IMR-90 (cell line): ENCODE results near the gene FRMPD4. TPM values are rescaled to one million over a fixed set of nuclear protein-coding genes. Genes with fewer than 3 reads are reported as not detected.

Experiments
- ATAC-seq: fragments of 200-7000 bp; cut with Tn5 transposase; 2 replicates; pipeline ENCODE4 v1.9.1; 2020; ENCODE audit warnings: low read depth, mild to moderate bottlenecking, moderate library complexity
- BruUV-seq: library from RNA; stranded (reverse); fragments of 400-500 nt; replicated peaks from 2 replicates; lab custom pipeline; 2021; lab: Mats Ljungman, UMichigan
- CTCF ChIA-PET: fragments of 300-600 bp; formaldehyde crosslinking; extraction: SDS; loops from one replicate; lab custom pipeline; 2021; ENCODE audit warnings: antibody characterized with exemption; lab: Yijun Ruan, JAX
- POLR2A ChIA-PET: fragments of 300-600 bp; sonication (Branson Sonifier 250); formaldehyde crosslinking; loops from one replicate; lab custom pipeline; 2022; ENCODE audit warnings: antibody characterized with exemption; ENCODE audit not compliant: unreplicated experiment; lab: Charles Lee
- DNase-seq: peaks from one replicate; pipeline ENCODE4 v3.0.0; 2013
- H2AFZ ChIP-seq: replicated peaks from 2 replicates; pipeline ENCODE3; 2013; ENCODE audit warnings: low read length, mild to moderate bottlenecking; ENCODE audit not compliant: poor library complexity
- H2AK5ac ChIP-seq: 2 replicates; pipeline ENCODE4 v1.6.1; 2013; ENCODE audit warnings: low read depth, low read length, inconsistent platforms
- H2AK9ac ChIP-seq: replicated peaks from 2 replicates; pipeline ENCODE3; 2013; ENCODE audit warnings: mild to moderate bottlenecking, low read depth, low read length, moderate library complexity; ENCODE audit not compliant: poor library complexity
- H2BK120ac ChIP-seq: 2 replicates; pipeline ENCODE4 v1.6.1; 2013; ENCODE audit warnings: low read depth, low read length, inconsistent platforms
- H2BK15ac ChIP-seq: 3 replicates; pipeline ENCODE4 v1.6.1; 2013; ENCODE audit warnings: low read depth, low read length, inconsistent platforms
- H2BK20ac ChIP-seq: 2 replicates; pipeline ENCODE4 v1.6.1; 2013; ENCODE audit warnings: low read depth, mild to moderate bottlenecking, inconsistent platforms, low read length, moderate library complexity
- H2BK5ac ChIP-seq: 2 replicates; pipeline ENCODE4 v1.6.1; 2013; ENCODE audit warnings: mild to moderate bottlenecking, low read depth, low read length, inconsistent platforms; ENCODE audit not compliant: poor library complexity, severe bottlenecking
- H3K14ac ChIP-seq: replicated peaks from 2 replicates; pipeline ENCODE4 v1.6.1; 2013; ENCODE audit warnings: low read depth, low read length, inconsistent platforms
- H3K18ac ChIP-seq: 2 replicates; pipeline ENCODE4 v1.6.1; 2013; ENCODE audit warnings: low read depth, low read length, control low read depth
- H3K23ac ChIP-seq: 2 replicates; pipeline ENCODE4 v1.6.1; 2013; ENCODE audit warnings: low read depth, low read length, inconsistent platforms
- H3K27ac ChIP-seq: 2 replicates; pipeline ENCODE4 v1.5.1; 2013; ENCODE audit warnings: mild to moderate bottlenecking, control low read depth, low read length; ENCODE audit not compliant: insufficient read depth
- H3K27me3 ChIP-seq: 2 replicates; pipeline ENCODE4 v1.6.1; 2013; ENCODE audit warnings: low read length; ENCODE audit not compliant: control insufficient read depth, insufficient read depth
- H3K36me3 ChIP-seq: 2 replicates; pipeline ENCODE4 v1.6.1; 2013; ENCODE audit warnings: low read length, mixed read lengths; ENCODE audit not compliant: control insufficient read depth, insufficient read depth
- H3K4ac ChIP-seq: 2 replicates; pipeline ENCODE4 v1.6.1; 2013; ENCODE audit warnings: low read depth, low read length, inconsistent platforms
- H3K4me1 ChIP-seq: 2 replicates; pipeline ENCODE4 v1.6.1; 2013; ENCODE audit warnings: low read length, mixed read lengths; ENCODE audit not compliant: control insufficient read depth, insufficient read depth
- H3K4me2 ChIP-seq: 2 replicates; pipeline ENCODE4 v1.6.1; 2013; ENCODE audit warnings: low read depth, mild to moderate bottlenecking, control low read depth, low read length, moderate library complexity
- H3K4me3 ChIP-seq: 2 replicates; pipeline ENCODE4 v1.5.1; 2013; ENCODE audit warnings: low read depth, mild to moderate bottlenecking, control low read depth, low read length, moderate library complexity; ENCODE audit not compliant: insufficient read depth
- H3K56ac ChIP-seq: 2 replicates; pipeline ENCODE4 v1.6.1; 2013; ENCODE audit warnings: low read length, inconsistent platforms; ENCODE audit not compliant: insufficient read depth; ENCODE audit errors: extremely low read depth
- H3K79me1 ChIP-seq, 2 experiments: 2 replicates each; pipeline ENCODE4 v1.6.1; 2013; ENCODE audit warnings: low read length in 2 of 2, inconsistent platforms in 1 of 2, low read depth in 1 of 2
- H3K9ac ChIP-seq: 2 replicates; pipeline ENCODE4 v1.6.1; 2013; ENCODE audit warnings: low read depth, low read length, control low read depth
- H3K9me1 ChIP-seq: 2 replicates; pipeline ENCODE4 v1.6.1; 2013; ENCODE audit warnings: low read length, inconsistent platforms; ENCODE audit not compliant: insufficient read depth
- H3K9me3 ChIP-seq: 2 replicates; pipeline ENCODE4 v1.6.1; 2013; ENCODE audit warnings: low read length; ENCODE audit not compliant: control insufficient read depth, insufficient read depth
- H4K20me1 ChIP-seq: 2 replicates; pipeline ENCODE4 v1.6.1; 2013; ENCODE audit warnings: low read length, inconsistent platforms; ENCODE audit not compliant: insufficient read depth
- H4K5ac ChIP-seq: 2 replicates; pipeline ENCODE4 v1.6.1; 2013; ENCODE audit warnings: mild to moderate bottlenecking, low read depth, low read length, control low read depth
- H4K8ac ChIP-seq, 2 experiments: 2 replicates each; pipeline ENCODE4 v1.6.1; 2013; ENCODE audit warnings: low read depth in 2 of 2, low read length in 2 of 2, control low read depth in 1 of 2, inconsistent platforms in 1 of 2
- H4K91ac ChIP-seq: 2 replicates; pipeline ENCODE4 v1.6.1; 2013; ENCODE audit warnings: low read depth, low read length, inconsistent platforms; ENCODE audit not compliant: insufficient read depth
- BHLHE40 ChIP-seq: fragments of 150-350 bp; IDR thresholded peaks from 2 replicates; pipeline ENCODE4 v1.6.1; 2016; ENCODE audit warnings: mild to moderate bottlenecking, low read depth, low read length
- CEBPB ChIP-seq: IDR thresholded peaks from 2 replicates; pipeline ENCODE4 v1.6.1; 2012; ENCODE audit warnings: low read depth, low read length, improper control_type of control experiment
- CHD1 ChIP-seq: IDR thresholded peaks from 2 replicates; pipeline ENCODE4 v1.6.1; 2012; ENCODE audit warnings: low read depth, low read length, improper control_type of control experiment
- CTCF ChIP-seq: conservative IDR thresholded peaks from 2 replicates; pipeline ENCODE4 v1.5.1; 2012; ENCODE audit warnings: mild to moderate bottlenecking, low read depth, low read length, improper control_type of control experiment
- ELK1 ChIP-seq: fragments of 150-350 bp; IDR thresholded peaks from 2 replicates; pipeline ENCODE4 v1.6.1; 2016; ENCODE audit warnings: low read depth, mild to moderate bottlenecking, low read length, moderate library complexity, borderline replicate concordance
- FOS ChIP-seq: fragments of 150-350 bp; IDR thresholded peaks from 2 replicates; pipeline ENCODE4 v1.6.1; 2016; ENCODE audit warnings: low read depth, low read length
- MAFK ChIP-seq: IDR thresholded peaks from 2 replicates; pipeline ENCODE4 v1.6.1; 2012; ENCODE audit warnings: low read depth, low read length, improper control_type of control experiment
- MAZ ChIP-seq: IDR thresholded peaks from 2 replicates; pipeline ENCODE4 v1.6.1; 2012; ENCODE audit warnings: low read depth, mild to moderate bottlenecking, low read length, improper control_type of control experiment, moderate library complexity, borderline replicate concordance
- MXI1 ChIP-seq: IDR thresholded peaks from 2 replicates; pipeline ENCODE4 v1.6.1; 2012; ENCODE audit warnings: low read depth, mild to moderate bottlenecking, low read length, moderate library complexity, borderline replicate concordance
- NFE2L2 ChIP-seq: fragments of 150-350 bp; IDR thresholded peaks from 2 replicates; pipeline ENCODE4 v1.6.1; 2016; ENCODE audit warnings: low read depth, mild to moderate bottlenecking, low read length
- POLR2A ChIP-seq: IDR thresholded peaks from 2 replicates; pipeline ENCODE4 v1.6.1; 2012; ENCODE audit warnings: mild to moderate bottlenecking, low read depth, low read length
- RAD21 ChIP-seq: IDR thresholded peaks from 2 replicates; pipeline ENCODE4 v1.6.1; 2012; ENCODE audit warnings: low read length, improper control_type of control experiment
- RCOR1 ChIP-seq: IDR thresholded peaks from 2 replicates; pipeline ENCODE4 v1.6.1; 2012; ENCODE audit warnings: mild to moderate bottlenecking, low read length, improper control_type of control experiment; ENCODE audit not compliant: insufficient replicate concordance
- RFX5 ChIP-seq: IDR thresholded peaks from 2 replicates; pipeline ENCODE4 v1.8.0; 2012; ENCODE audit warnings: low read depth, mild to moderate bottlenecking, low read length, moderate library complexity
- SMC3 ChIP-seq: fragments of 150-350 bp; IDR thresholded peaks from 2 replicates; pipeline ENCODE4 v1.6.1; 2016; ENCODE audit warnings: low read depth, mild to moderate bottlenecking, antibody characterized with exemption, low read length, moderate library complexity
- USF2 ChIP-seq: fragments of 150-350 bp; IDR thresholded peaks from 2 replicates; pipeline ENCODE4 v1.6.1; 2017; ENCODE audit warnings: mild to moderate bottlenecking, antibody characterized with exemption, low read length, low read depth
- WGBS, 2 experiments: methylation state at CpG; one replicate each; pipeline versions ENCODE4 v1.1.5 to v1.1.7; 2013; ENCODE audit warnings: missing lambda C conversion rate in 2 of 2; ENCODE audit not compliant: insufficient read length in 1 of 2; ENCODE audit errors: extremely low coverage in 2 of 2; 5-methylcytosine and 5-hydroxymethylcytosine counted together
- dilution Hi-C: fragments of 300-500 bp; cut with HindIII; formaldehyde crosslinking; loops from one replicate; pipeline ENCODE4 v1.14.3; 2018; ENCODE audit warnings: low sequenced_read_pairs; ENCODE audit not compliant: unreplicated experiment
- in situ Hi-C: fragments of 300-500 bp; cut with MboI; formaldehyde crosslinking; loops from 3 replicates; pipeline ENCODE4 v1.14.3; 2019; ENCODE audit warnings: low sequenced_read_pairs, inconsistent platforms, mixed read lengths
- intact Hi-C: fragments of 100-400 bp; cut with micrococcal nuclease; formaldehyde crosslinking; loops from 2 replicates; pipeline ENCODE4 v1.10.0; 2022
- polyA plus RNA-seq, 3 experiments: library from polyadenylated mRNA; depleted of rRNA; stranded (reverse); fragments of >200 nt; gene quantifications; 2 replicates each; pipeline ENCODE4 v1.2.3, GENCODE V29; 2012; ENCODE audit warnings: low replicate concordance in 1 of 3
- total RNA-seq: library from RNA; depleted of rRNA; stranded (reverse); fragments of >200 nt; gene quantifications from 2 replicates; pipeline ENCODE4 v1.2.3, GENCODE V29; 2012

The FRMPD4 gene
- total and polyA plus RNA-seq, 2 of the 4 experiments (the other 2 are of a cell fraction): 0.53 to 1.1 TPM

GRCh38 chrX:12711435-12712040 is 573.3 kb downstream of the FRMPD4 start:
- H4K91ac ChIP-seq: no peak overlapping the region
- dilution Hi-C loops (no loop called here), in situ Hi-C loops (loop anchor here (25.0 kb wide), 1 partner anchor 624 kb away; no protein-coding TSS in a partner anchor), intact Hi-C loops (no loop called here)
- H3K9me1 ChIP-seq: no peaks in the 10 kb centered on the region
- no peak overlapping the region for H3K23ac ChIP-seq
- no CpG with 5 or more reads among the region's 4 CpGs for WGBS, 2 experiments
- ATAC-seq (no peak), DNase-seq (no peak)
- H2BK120ac ChIP-seq: no peak overlapping the region
- no peak overlapping the region for H2BK20ac ChIP-seq
- H2AFZ ChIP-seq: no peak overlapping the region
- no peak overlapping the region for H3K4me3 ChIP-seq
- H2AK5ac ChIP-seq: no peak overlapping the region
- no peak for TF ChIP-seq ELK1
- TF ChIP-seq FOS: no peak
- no peak for TF ChIP-seq POLR2A
- TF ChIP-seq RCOR1: no peak
- no peak for TF ChIP-seq MAZ
- no peak for TF ChIP-seq MXI1
- TF ChIP-seq RFX5: no peak
- TF ChIP-seq CHD1: no peak
- no peak for TF ChIP-seq BHLHE40
- no peak for TF ChIP-seq MAFK
- no peak for TF ChIP-seq CTCF
- no peak for TF ChIP-seq RAD21
- TF ChIP-seq CEBPB: no peak
- no peak for TF ChIP-seq SMC3
- no peak for TF ChIP-seq NFE2L2
- no peak for TF ChIP-seq USF2
- no peak overlapping the region for H4K8ac ChIP-seq
- H4K20me1 ChIP-seq: no peaks in the 10 kb centered on the region
- no peak overlapping the region for H3K18ac ChIP-seq
- no peak overlapping the region for H2AK9ac ChIP-seq
- ChIA-PET POLR2A (no interaction called here), CTCF (no interaction called here)
- H3K56ac ChIP-seq: no peak overlapping the region
- no peak overlapping the region for H2BK5ac ChIP-seq
- H3K27me3 ChIP-seq: no peaks in the 10 kb centered on the region
- H3K27ac ChIP-seq: no peak overlapping the region
- H3K36me3 ChIP-seq: no peaks in the 10 kb centered on the region
- H2BK15ac ChIP-seq: no peak overlapping the region
- H3K79me1 ChIP-seq: no peaks in the 10 kb centered on the region
- no peaks in the 10 kb centered on the region for H3K9me3 ChIP-seq
- H4K5ac ChIP-seq: no peak overlapping the region
- H3K14ac ChIP-seq: no peak overlapping the region
- no peak overlapping the region for H3K4ac ChIP-seq
- no peaks in the 10 kb centered on the region for H3K4me1 ChIP-seq
- H3K9ac ChIP-seq: no peak overlapping the region
- H3K4me2 ChIP-seq: no peak overlapping the region
- BruUV-seq: no TSS peak
